Activated CD4-positive, alpha-beta T cell treated with anti-CD3 and anti-CD28 coated beads, Interleukin-2, amount 10 ng/mL, durations not matched to agents 24 days and 14 days (primary cell): ENCODE measurements around the gene TENM3. TPM values are rescaled to one million over a fixed set of nuclear protein-coding genes. Genes with fewer than 3 reads are reported as not detected.

Experiments used
- DNase-seq: peaks from one replicate; pipeline ENCODE4 v3.0.0; 2022
- H3K27ac Mint-ChIP-seq: one replicate; pipeline ENCODE4 v1.8.0; 2022; ENCODE audit warnings: mild to moderate bottlenecking, mixed read lengths
- H3K27me3 Mint-ChIP-seq: one replicate; pipeline ENCODE4 v1.8.0; 2022; ENCODE audit warnings: mixed read lengths
- H3K36me3 Mint-ChIP-seq: one replicate; pipeline ENCODE4 v1.8.0; 2022; ENCODE audit warnings: low read depth, mild to moderate bottlenecking, mixed read lengths
- H3K4me1 Mint-ChIP-seq: one replicate; pipeline ENCODE4 v1.8.0; 2021; ENCODE audit warnings: mixed read lengths
- H3K4me3 Mint-ChIP-seq: one replicate; pipeline ENCODE4 v1.8.0; 2022; ENCODE audit warnings: mild to moderate bottlenecking, moderate library complexity, mixed read lengths
- H3K9me3 Mint-ChIP-seq: one replicate; pipeline ENCODE4 v1.8.0; 2021; ENCODE audit warnings: mixed read lengths
- intact Hi-C: fragments of 100-400 bp; cut with micrococcal nuclease; formaldehyde crosslinking; loops from one replicate; pipeline ENCODE4 v1.15.1; 2023
- total RNA-seq: library from RNA; stranded (reverse); gene quantifications from 2 replicates; pipeline ENCODE4 v1.2.3, GENCODE V29; 2022

TENM3 gene
- total RNA-seq, 1 donor from 2014 or later: not detected

GRCh38 chr4:182216005-182216404 lies 27.2 kb upstream of the TENM3 start:
- intact Hi-C loops: no loop called here
- Mint-ChIP-seq H3K27me3 (no peaks in the 10 kb centered on the region), H3K9me3 (no peaks in the 10 kb centered on the region), H3K27ac (no peak overlapping the region), H3K4me1 (no peaks in the 10 kb centered on the region), H3K36me3 (no peaks in the 10 kb centered on the region), H3K4me3 (no peak overlapping the region)
- DNase-seq: no peak

GRCh38 chr4:182219411-182220056 lies 23.7 kb upstream of the TENM3 start:
- H3K4me3 Mint-ChIP-seq: no peak overlapping the region
- no peak for DNase-seq
- no peaks in the 10 kb centered on the region for H3K4me1 Mint-ChIP-seq
- H3K36me3 Mint-ChIP-seq: no peaks in the 10 kb centered on the region
- H3K9me3 Mint-ChIP-seq: no peaks in the 10 kb centered on the region
- intact Hi-C loops: no loop called here
- H3K27me3 Mint-ChIP-seq: no peaks in the 10 kb centered on the region
- no peak overlapping the region for H3K27ac Mint-ChIP-seq

DNA sequence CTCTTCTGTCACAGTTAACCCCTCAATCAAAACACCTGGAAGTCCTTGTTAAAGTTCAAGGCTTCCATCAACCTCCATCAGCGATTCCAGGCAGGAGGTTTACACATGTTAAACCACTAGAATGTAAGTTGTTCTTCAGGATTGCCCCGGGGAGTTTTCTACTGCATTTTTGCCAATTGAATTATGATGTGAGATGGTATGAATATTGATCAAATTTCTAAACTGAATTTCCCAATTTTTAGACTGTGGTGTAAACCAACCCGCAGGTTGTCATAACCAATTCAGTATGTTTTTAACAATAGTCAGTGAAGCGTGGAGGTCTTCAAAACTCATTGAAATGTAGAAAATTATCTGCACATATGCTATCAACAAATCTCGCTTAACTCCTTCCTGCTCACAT lies 21.2 kb upstream of the TENM3 start:
- Mint-ChIP-seq H3K27ac (no peak overlapping the region), H3K27me3 (no peaks in the 10 kb centered on the region), H3K4me3 (no peak overlapping the region), H3K36me3 (no peaks in the 10 kb centered on the region), H3K9me3 (no peaks in the 10 kb centered on the region), H3K4me1 (no peaks in the 10 kb centered on the region)
- no peak for DNase-seq
- intact Hi-C loops: no loop called here

GRCh38 chr4:182222766-182223165 lies 20.4 kb upstream of the TENM3 start:
- no peak for DNase-seq
- H3K27me3 Mint-ChIP-seq: no peaks in the 10 kb centered on the region
- no peak overlapping the region for H3K4me3 Mint-ChIP-seq
- H3K36me3 Mint-ChIP-seq: no peaks in the 10 kb centered on the region
- no peak overlapping the region for H3K27ac Mint-ChIP-seq
- intact Hi-C loops: no loop called here
- no peaks in the 10 kb centered on the region for H3K9me3 Mint-ChIP-seq
- no peaks in the 10 kb centered on the region for H3K4me1 Mint-ChIP-seq

DNA sequence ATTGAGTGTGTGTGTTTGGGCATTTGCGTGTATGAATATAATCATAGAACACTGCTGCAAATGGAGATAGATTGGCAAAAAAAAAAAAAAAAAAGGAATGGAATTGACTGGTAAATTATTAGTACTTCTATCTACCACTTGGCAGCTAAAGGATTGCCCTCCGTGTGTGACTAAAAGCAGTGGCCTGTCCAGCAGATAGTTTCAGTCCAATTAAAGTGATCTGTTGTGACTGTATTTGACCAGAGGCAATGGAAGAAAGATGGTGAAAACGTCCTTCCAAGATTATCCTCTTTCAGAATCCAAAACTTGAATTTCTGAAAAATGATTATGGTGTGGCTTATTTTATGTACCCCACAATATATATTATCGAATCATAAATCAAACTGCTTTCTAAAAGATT lies 19.5 kb upstream of the TENM3 start:
- Mint-ChIP-seq H3K4me3 (no peak overlapping the region), H3K9me3 (no peaks in the 10 kb centered on the region), H3K27me3 (no peaks in the 10 kb centered on the region), H3K36me3 (no peaks in the 10 kb centered on the region), H3K4me1 (no peaks in the 10 kb centered on the region), H3K27ac (no peak overlapping the region)
- intact Hi-C loops: no loop called here
- no peak for DNase-seq

DNA sequence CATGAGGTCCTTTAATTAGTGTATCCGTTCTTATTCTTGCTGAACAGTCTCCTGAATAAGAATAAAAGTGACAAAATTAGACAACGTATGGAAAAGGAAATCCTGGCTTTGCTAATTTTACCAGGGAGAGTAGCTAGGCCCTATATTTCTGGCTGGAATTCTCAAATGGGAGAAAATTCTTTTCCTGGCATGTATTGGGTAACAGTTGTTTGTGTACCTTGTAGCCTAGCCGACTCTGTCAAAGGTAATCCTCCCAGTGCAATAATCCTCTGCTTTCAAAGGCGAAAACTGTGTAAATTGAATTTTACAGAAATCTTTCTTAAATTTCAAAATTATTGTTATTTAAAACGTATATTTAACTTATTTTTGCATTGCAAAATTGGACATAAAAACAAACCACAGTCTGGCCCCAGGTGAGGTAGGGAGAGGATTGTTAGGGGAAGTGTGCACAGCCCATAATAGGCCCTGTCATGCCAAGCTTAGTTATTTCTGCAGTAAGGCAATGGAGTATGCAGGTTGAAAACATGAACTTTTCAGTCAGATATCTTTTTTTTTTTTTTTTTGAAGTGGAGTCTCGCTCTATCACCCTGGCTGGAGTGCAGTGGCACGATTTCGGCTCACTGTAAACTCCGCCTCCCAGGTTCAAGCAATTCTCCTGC lies 18.9 kb upstream of the TENM3 start:
- no peak for DNase-seq
- Mint-ChIP-seq H3K27me3 (no peaks in the 10 kb centered on the region), H3K4me3 (no peak overlapping the region), H3K9me3 (no peaks in the 10 kb centered on the region), H3K4me1 (no peaks in the 10 kb centered on the region), H3K36me3 (no peaks in the 10 kb centered on the region), H3K27ac (no peak overlapping the region)
- intact Hi-C loops: no loop called here

DNA sequence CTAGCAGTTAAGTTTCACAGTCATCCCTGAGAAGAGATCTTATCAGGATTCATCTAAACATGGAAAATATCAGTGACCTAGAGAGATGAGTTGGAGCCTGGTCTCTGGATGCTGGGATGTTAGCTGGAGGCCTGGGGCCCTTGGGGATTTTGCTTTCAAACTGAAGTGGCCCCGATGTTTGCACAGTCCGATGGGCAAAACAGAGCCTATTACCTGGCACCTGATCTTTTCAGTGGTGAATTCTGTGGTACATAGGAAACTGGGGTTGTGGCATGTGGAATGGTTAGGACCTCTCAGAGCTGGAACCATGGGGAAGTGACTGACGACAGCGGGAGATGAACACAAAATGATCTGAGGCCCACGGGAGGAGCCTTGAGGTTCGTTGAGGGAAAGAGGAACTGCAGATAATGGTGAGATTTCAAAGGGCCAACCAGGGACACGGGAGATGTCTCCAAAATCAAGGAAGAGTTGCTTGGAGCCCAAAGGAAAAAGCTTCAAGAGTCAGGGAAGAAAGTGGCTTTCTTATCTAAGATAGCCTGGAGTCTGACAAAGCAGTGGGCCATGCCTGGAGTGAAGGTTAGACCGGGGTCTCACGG lies 17.8 kb upstream of the TENM3 start:
- Mint-ChIP-seq H3K27ac (no peak overlapping the region), H3K27me3 (no peaks in the 10 kb centered on the region), H3K36me3 (no peaks in the 10 kb centered on the region), H3K9me3 (no peaks in the 10 kb centered on the region), H3K4me3 (no peak overlapping the region), H3K4me1 (no peaks in the 10 kb centered on the region)
- intact Hi-C loops: no loop called here
- no peak for DNase-seq

DNA sequence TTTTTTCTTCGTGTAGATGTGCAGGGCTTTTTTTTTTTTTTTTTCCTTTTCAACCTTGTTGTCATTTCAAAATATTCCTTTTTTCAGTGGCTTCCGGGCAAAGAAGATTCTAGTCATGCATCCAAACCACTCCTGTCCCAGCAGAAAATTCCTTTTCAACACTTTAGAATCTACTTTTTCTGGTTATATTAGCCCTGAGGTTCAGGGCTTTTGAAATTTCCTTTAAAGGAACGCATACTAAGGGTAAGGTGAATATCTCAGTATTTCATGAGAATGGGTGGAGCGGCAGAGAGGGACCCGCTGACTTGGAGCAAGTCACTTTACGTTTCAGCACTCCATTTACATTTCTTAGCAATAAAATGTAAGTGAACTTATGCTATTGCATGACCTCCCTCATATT lies 15.6 kb upstream of the TENM3 start:
- Mint-ChIP-seq H3K4me1 (no peaks in the 10 kb centered on the region), H3K36me3 (no peaks in the 10 kb centered on the region), H3K27ac (no peak overlapping the region), H3K4me3 (no peak overlapping the region), H3K9me3 (no peaks in the 10 kb centered on the region), H3K27me3 (no peaks in the 10 kb centered on the region)
- intact Hi-C loops: no loop called here
- no peak for DNase-seq

DNA sequence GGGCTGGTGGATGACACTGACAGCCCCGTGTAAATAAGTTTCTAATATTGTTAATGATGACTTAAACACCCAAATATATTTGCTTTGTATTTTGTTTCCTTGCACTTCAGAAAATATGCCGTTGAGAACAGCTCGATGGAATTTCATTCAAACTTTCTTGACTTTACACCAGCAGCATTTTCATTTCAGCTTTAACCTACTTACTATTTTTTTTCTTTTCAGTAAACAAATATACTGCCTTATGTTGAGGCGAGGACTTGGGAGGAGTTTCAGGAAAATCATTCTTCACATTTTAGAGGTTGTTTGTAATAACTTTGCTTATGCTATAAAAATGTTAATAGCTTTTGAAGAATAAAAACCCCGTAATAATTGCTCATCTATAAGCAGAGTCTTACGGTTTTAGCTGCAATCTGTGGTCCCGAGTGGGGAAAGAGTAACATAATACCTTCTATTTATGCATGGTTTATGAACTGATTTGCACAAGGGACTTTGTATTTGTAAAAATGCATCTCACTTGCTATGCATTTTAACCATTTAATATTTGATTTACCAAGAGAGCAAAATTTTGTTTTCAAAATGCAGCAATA lies 14.1 kb upstream of the TENM3 start:
- Mint-ChIP-seq H3K27me3 (no peaks in the 10 kb centered on the region), H3K27ac (no peak overlapping the region), H3K4me1 (no peaks in the 10 kb centered on the region), H3K4me3 (no peak overlapping the region), H3K36me3 (no peaks in the 10 kb centered on the region), H3K9me3 (no peaks in the 10 kb centered on the region)
- no peak for DNase-seq
- intact Hi-C loops: no loop called here

DNA sequence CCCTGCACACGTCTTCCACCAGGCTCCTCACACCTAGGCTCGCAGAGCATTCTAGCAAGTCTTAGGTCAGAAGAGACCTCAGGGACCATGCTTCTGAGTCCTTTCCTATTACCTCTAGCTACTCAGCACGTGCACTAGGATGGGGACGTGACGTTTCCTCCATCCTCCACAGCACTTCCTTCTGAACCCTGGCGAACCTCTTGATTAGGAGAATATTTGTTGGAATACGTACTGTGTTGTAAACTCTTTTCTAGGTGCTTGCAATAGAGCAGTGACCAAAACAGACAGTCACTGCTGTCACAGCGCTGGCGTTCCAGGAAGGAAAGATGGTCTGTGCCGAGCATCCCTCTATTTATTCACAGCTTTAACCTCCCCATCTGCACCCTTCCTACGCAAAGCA lies 12.9 kb upstream of the TENM3 start:
- Mint-ChIP-seq H3K27me3 (no peaks in the 10 kb centered on the region), H3K4me3 (no peak overlapping the region), H3K4me1 (no peaks in the 10 kb centered on the region), H3K27ac (no peak overlapping the region), H3K36me3 (no peaks in the 10 kb centered on the region), H3K9me3 (no peaks in the 10 kb centered on the region)
- no peak for DNase-seq
- intact Hi-C loops: no loop called here

GRCh38 chr4:182231080-182231479 lies 12.1 kb upstream of the TENM3 start:
- no peak overlapping the region for H3K27ac Mint-ChIP-seq
- H3K36me3 Mint-ChIP-seq: no peaks in the 10 kb centered on the region
- no peaks in the 10 kb centered on the region for H3K27me3 Mint-ChIP-seq
- H3K4me3 Mint-ChIP-seq: no peak overlapping the region
- H3K4me1 Mint-ChIP-seq: no peaks in the 10 kb centered on the region
- no peak for DNase-seq
- intact Hi-C loops: no loop called here
- no peaks in the 10 kb centered on the region for H3K9me3 Mint-ChIP-seq

GRCh38 chr4:182231496-182231895 lies 11.7 kb upstream of the TENM3 start:
- H3K27me3 Mint-ChIP-seq: no peaks in the 10 kb centered on the region
- intact Hi-C loops: no loop called here
- no peaks in the 10 kb centered on the region for H3K9me3 Mint-ChIP-seq
- no peaks in the 10 kb centered on the region for H3K4me1 Mint-ChIP-seq
- H3K4me3 Mint-ChIP-seq: no peak overlapping the region
- H3K27ac Mint-ChIP-seq: no peak overlapping the region
- no peaks in the 10 kb centered on the region for H3K36me3 Mint-ChIP-seq
- no peak for DNase-seq

DNA sequence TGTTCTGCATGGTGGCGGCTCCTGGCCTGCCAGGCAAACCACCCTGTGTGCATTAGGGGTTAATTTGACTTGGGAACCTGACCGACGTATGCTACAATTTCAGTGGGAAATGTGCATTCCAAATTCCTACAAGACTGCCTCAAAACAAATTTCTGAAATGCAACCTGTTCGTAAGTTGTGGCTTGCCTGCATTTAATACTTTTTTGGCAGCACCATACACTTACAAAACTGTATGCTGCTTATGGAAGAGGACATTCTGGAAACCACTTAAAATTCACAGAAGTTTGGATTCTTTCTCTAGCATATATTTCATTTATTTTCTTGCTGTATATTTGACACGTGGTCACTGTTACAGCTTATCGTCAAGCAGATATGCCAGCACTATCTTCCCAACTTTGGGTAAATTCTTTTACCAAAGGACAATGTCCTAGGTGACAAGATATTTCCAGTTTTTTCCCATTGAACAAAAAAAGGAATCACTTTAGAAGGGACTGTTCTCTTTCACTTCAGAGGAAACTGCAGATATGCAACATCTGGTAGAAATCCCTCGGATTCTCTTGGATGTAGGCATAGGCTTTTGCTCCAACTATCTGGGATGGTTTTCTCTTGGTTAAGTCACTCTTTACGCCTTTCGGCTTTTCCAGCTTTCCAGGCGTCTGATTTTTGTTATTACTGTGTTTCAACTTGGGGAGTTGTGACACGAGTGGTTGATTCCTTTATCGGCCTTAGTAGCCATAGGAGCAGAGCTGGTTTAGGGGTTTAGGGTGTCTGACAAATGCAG lies 9.7 kb upstream of the TENM3 start:
- H3K27ac Mint-ChIP-seq: no peak overlapping the region
- H3K4me3 Mint-ChIP-seq: no peak overlapping the region
- H3K9me3 Mint-ChIP-seq: no peaks in the 10 kb centered on the region
- no peaks in the 10 kb centered on the region for H3K36me3 Mint-ChIP-seq
- no peak for DNase-seq
- H3K4me1 Mint-ChIP-seq: no peaks in the 10 kb centered on the region
- intact Hi-C loops: no loop called here
- no peaks in the 10 kb centered on the region for H3K27me3 Mint-ChIP-seq
